Right atrium auricular region (tissue), 2 donors: ENCODE data around the gene THOC6. TPM values are rescaled to one million over a fixed set of nuclear protein-coding genes. Genes with fewer than 3 reads are reported as not detected.
"Not testable (repeated sequence)": the region's sequence is repeated elsewhere in the genome, so short reads cannot be mapped to it uniquely, and the experiment has no call there.

Experiments used
- DNase-seq: peaks from one replicate; pipeline ENCODE4 v3.0.0-alpha.2; 2019; ENCODE audit warnings: low spot score
- H3K27ac ChIP-seq, 2 donors: fragments of 200-600 bp; sonication (generic); 1 replicate in 1 of 2; 2 replicates in 1 of 2; pipeline ENCODE4 v1.5.1; 2016 to 2019
- H3K27me3 ChIP-seq, 2 donors: fragments of 200-600 bp; sonication (generic); one replicate each; pipeline versions ENCODE4 v1.5.1 to v1.6.0; 2017 to 2019
- H3K36me3 ChIP-seq: fragments of 200-600 bp; sonication (generic); one replicate; pipeline ENCODE4 v1.5.1; 2016
- H3K4me1 ChIP-seq, 2 donors: fragments of 200-600 bp; sonication (generic); one replicate each; pipeline versions ENCODE4 v1.5.1 to v1.6.0; 2017 to 2019
- H3K4me3 ChIP-seq, 2 donors: fragments of 200-600 bp; sonication (generic); 1 replicate in 1 of 2; 2 replicates in 1 of 2; pipeline ENCODE4 v1.5.1; 2017 to 2019; ENCODE audit warnings: mild to moderate bottlenecking in 1 of 2, moderate library complexity in 1 of 2
- H3K9me3 ChIP-seq, 2 donors: fragments of 200-600 bp; sonication (generic); one replicate each; pipeline ENCODE4 v1.5.1; 2019
- total RNA-seq, 2 donors: library from RNA; depleted of rRNA; stranded (reverse); fragments of >200 nt; gene quantifications; one replicate each; pipeline ENCODE4 v1.1.0, GENCODE V29; 2016
- TF ChIP-seq, protein P1 (sequence below), 2 donors: fragments of 200-600 bp; sonication (generic); IDR thresholded peaks; one replicate each; pipeline ENCODE4 v1.5.1; 2019; ENCODE audit warnings: antibody characterized with exemption in 2 of 2

THOC6 gene
- total RNA-seq, 2 donors from 2014 or later = 7.4 to 12.6 TPM

DNA sequence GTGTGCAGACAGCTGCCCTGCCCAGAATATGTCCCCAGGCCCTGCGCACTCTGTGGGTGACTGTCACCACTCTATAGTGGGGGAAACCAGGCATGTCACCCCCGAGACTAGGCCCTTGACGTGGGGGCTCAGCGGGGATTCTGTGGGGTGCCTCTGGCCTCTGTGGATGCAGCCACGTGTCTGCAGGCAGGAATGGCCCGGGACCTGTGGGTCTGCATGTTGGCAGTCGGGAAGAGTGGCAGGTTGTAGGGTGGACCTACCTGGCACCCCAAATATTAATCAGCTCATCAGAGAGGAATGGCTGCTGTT lies 42.6 kb downstream of the THOC6 start:
- Histone ChIP-seq H3K36me3 (no peaks in the 10 kb centered on the region), H3K9me3 (no peaks in the 10 kb centered on the region), H3K27me3 (no peaks in the 10 kb centered on the region), H3K27ac (peak overlapping the region; percentile 68 to 83), H3K4me1 (peaks cover 0 to 24% of the 10 kb centered on the region in 2 donors), H3K4me3 (peak overlapping the region; percentile 43 to 47)
- TF ChIP-seq, protein P1, sequence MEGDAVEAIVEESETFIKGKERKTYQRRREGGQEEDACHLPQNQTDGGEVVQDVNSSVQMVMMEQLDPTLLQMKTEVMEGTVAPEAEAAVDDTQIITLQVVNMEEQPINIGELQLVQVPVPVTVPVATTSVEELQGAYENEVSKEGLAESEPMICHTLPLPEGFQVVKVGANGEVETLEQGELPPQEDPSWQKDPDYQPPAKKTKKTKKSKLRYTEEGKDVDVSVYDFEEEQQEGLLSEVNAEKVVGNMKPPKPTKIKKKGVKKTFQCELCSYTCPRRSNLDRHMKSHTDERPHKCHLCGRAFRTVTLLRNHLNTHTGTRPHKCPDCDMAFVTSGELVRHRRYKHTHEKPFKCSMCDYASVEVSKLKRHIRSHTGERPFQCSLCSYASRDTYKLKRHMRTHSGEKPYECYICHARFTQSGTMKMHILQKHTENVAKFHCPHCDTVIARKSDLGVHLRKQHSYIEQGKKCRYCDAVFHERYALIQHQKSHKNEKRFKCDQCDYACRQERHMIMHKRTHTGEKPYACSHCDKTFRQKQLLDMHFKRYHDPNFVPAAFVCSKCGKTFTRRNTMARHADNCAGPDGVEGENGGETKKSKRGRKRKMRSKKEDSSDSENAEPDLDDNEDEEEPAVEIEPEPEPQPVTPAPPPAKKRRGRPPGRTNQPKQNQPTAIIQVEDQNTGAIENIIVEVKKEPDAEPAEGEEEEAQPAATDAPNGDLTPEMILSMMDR (IDR thresholded peaks at IDR 0.05) = no peak
- DNase-seq = no peak

DNA sequence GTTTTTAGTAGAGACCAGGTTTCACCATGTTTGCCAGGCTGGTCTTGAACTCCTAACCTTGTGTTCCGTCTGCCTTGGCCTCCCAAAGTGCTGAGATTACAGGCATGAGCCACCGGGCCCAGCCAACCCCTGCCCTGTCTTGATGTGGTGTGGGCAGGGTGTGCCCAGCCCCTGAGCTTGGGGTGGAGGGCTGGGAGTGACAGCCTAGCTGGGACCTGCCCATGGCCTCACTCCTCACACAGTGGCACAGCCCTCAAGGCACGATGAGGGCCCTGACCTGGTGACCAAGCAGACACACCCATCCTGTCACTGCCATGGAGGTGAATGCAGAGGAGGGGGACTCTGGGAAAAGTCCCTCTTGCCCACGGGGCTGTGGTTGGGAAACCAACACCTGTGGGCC lies 44.7 kb downstream of the THOC6 start:
- no peak for DNase-seq
- Histone ChIP-seq H3K4me3 (no peak overlapping the region), H3K27ac (no peak overlapping the region), H3K27me3 (no peaks in the 10 kb centered on the region), H3K36me3 (no peaks in the 10 kb centered on the region), H3K9me3 (no peaks in the 10 kb centered on the region), H3K4me1 (peaks cover 0 to 24% of the 10 kb centered on the region in 2 donors)
- TF ChIP-seq, protein P1 (IDR thresholded peaks at IDR 0.05) = no peak

DNA sequence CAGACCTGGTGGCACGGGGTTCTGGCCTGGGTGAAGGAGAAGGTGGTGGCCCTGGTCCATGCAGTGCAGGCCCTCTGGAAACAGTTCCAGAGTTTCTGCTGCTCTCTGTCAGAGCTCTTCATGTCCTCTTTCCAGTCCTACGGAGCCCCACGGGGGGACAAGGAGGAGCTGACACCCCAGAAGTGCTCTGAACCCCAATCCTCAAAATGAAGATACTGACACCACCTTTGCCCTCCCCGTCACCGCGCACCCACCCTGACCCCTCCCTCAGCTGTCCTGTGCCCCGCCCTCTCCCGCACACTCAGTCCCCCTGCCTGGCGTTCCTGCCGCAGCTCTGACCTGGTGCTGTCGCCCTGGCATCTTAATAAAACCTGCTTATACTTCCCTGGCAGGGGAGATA lies 45.3 kb downstream of the THOC6 start:
- H3K9me3 ChIP-seq, H3K36me3 ChIP-seq, H3K27me3 ChIP-seq, DNase-seq, H3K4me3 ChIP-seq, H3K27ac ChIP-seq: not testable (repeated sequence)
- peaks cover 0 to 24% of the 10 kb centered on the region in 2 donors for H3K4me1 ChIP-seq

DNA sequence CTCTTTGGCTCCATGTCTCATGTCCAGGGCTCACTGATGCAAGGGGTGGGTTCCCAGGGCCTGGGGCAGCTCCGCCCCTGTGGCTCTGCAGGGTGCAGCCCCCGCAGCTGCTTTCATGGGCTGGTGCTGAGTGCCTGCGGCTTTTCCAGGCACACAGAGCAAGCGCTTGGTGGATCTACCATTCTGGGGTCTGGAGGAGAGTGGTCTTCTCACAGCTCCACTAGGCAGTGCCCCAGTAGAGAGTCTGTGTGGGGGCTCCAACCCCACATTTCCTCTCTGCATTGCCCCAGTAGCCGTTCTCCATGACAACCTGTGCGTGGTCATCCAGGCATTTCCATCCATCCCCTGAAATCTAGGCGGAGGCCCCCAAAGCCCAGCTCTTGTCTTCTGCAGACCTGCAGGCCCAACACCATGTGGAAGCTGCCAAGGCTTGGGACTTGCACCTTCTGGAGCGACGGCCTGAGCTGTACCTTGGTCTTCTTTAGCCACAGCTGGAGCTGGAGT lies 46.8 kb downstream of the THOC6 start:
- no peaks in the 10 kb centered on the region for H3K36me3 ChIP-seq
- TF ChIP-seq, protein P1 (IDR thresholded peaks at IDR 0.05) = no peak
- H3K27me3 ChIP-seq = no peaks in the 10 kb centered on the region
- no peaks in the 10 kb centered on the region for H3K9me3 ChIP-seq
- no peak for DNase-seq
- H3K27ac ChIP-seq = no peak overlapping the region
- peaks cover 0 to 23% of the 10 kb centered on the region in 2 donors for H3K4me1 ChIP-seq
- no peak overlapping the region for H3K4me3 ChIP-seq

DNA sequence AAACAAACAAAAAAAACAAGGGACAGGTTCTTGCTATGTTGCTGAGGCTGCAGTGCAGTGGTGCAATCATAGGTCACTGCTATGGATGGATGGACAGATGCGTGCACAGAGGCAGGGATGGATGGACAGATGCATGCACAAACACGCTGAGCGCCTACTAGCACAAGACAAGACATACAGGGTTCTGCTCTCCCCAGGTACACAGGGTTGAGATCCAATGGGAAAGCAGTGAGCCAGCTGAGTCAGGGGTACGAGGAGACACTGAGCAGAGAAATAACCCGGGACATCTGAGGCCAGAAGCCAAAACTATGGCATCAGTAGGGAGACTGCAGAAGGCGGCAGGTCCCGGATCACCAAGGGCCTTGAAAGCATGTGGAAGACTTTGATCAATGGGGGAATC lies 47.8 kb downstream of the THOC6 start:
- DNase-seq = no peak
- no peak overlapping the region for H3K27ac ChIP-seq
- no peaks in the 10 kb centered on the region for H3K36me3 ChIP-seq
- H3K9me3 ChIP-seq = no peaks in the 10 kb centered on the region
- H3K4me3 ChIP-seq = no peak overlapping the region
- peaks cover 0 to 22% of the 10 kb centered on the region in 2 donors for H3K4me1 ChIP-seq
- TF ChIP-seq, protein P1 (IDR thresholded peaks at IDR 0.05) = no peak
- H3K27me3 ChIP-seq = no peaks in the 10 kb centered on the region

DNA sequence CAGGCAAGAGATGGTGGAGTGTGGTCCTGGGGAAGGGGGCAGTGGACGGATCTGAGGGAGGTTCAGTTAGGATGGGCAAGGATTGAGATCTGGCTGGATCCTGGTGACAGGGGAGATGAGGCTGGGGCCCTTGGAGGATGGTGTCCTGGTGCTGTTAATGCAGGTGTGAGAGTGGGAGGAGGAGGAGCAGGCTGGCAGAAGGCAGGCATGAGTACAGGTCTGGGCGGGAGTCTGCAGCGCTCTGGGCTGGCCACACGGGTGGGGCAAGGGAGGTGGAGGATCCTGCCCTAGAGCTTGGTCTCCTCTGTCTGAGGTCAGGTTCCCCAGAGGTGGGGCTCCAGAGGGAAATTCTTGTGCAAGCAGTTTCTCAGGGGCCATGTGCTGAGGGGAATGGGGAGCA lies 48.3 kb downstream of the THOC6 start:
- not testable (repeated sequence) for H3K27me3 ChIP-seq, H3K36me3 ChIP-seq, H3K27ac ChIP-seq, DNase-seq, H3K9me3 ChIP-seq, H3K4me3 ChIP-seq
- H3K4me1 ChIP-seq = peaks cover 0 to 19% of the 10 kb centered on the region in 2 donors

DNA sequence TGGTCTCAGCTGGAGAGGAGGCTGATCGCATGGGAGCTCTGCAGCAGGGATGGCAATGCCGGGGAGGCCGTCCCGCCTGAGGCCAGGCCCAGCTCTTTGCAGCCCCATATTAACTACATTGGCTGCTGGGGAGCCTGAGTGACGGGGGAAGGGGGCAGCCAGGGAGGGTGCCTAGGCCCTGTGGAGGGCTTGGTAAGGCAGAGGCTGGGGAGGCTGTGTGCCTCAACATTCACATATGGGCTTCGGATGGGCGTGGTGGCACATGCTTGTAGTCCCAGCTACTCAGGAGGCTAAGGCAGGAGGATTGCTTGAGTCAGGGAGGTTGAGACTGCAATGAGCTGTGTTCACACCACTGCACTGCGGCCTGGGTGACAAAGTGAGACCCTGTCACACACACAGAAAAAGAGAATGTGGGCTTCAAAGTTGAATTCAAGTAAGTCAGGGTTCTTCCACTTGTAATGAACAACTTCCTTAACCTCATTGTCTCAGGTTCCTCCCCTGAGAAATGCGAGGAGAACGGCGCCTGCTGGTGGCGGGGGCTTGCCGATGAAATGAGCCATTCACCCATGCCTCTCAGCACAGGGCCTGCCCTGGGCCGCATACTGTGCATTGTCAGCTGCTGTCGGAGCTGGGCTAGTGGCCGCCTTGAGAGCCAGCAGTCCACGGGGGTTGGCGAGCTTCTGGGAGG lies 48.9 kb downstream of the THOC6 start:
- not testable (repeated sequence) for H3K27me3 ChIP-seq, H3K27ac ChIP-seq, H3K9me3 ChIP-seq, DNase-seq, H3K4me3 ChIP-seq, H3K36me3 ChIP-seq
- H3K4me1 ChIP-seq = peaks cover 0 to 13% of the 10 kb centered on the region in 2 donors
